Sigmoid colon (tissue), 4 donors: Measurements from ENCODE around the gene B3GALNT2.

ENCODE experiments used
- CTCF ChIP-seq, 4 experiments: fragments of 450-650 bp in 3 of 4; fragments of 200-600 bp in 1 of 4; IDR thresholded peaks; one replicate each; pipeline ENCODE4 v1.5.1; 2016 to 2019; ENCODE audit warnings: antibody characterized with exemption in 4 of 4, mild to moderate bottlenecking in 3 of 4, moderate library complexity in 2 of 4
- EP300 ChIP-seq, 4 donors: sonication (generic); formaldehyde crosslinking; IDR thresholded peaks; one replicate each; pipeline ENCODE4 v1.6.1; 2017; ENCODE audit warnings: antibody characterized with exemption in 4 of 4
- POLR2A ChIP-seq, 2 donors: fragments of 450-650 bp; IDR thresholded peaks; one replicate each; pipeline ENCODE4 v1.6.1; 2016; ENCODE audit warnings: antibody characterized with exemption in 2 of 2, mild to moderate bottlenecking in 2 of 2, moderate library complexity in 2 of 2
- POLR2AphosphoS5 ChIP-seq, 4 donors: sonication (generic); formaldehyde crosslinking; IDR thresholded peaks; one replicate each; pipeline ENCODE4 v1.6.1; 2017; ENCODE audit warnings: antibody characterized with exemption in 4 of 4

GRCh38 chr1:235503403-235504121 is 690 bp downstream of the B3GALNT2 start:
- TF ChIP-seq CTCF (IDR thresholded peaks at IDR 0.05) (no peak), POLR2AphosphoS5 (IDR thresholded peaks at IDR 0.05) (peak; percentile 21 to 54 (median 22)), POLR2A (IDR thresholded peaks at IDR 0.05) (peak in 1 of 2 donors; percentile 12), EP300 (IDR thresholded peaks at IDR 0.05) (no peak)
